D341Med (cell line): ENCODE measurements around the gene APOC3.

ENCODE experiments used
- DNase-seq: peaks from one replicate; pipeline ENCODE4 v3.0.0; 2012; ENCODE audit warnings: low spot score

The APOC3 gene

DNA sequence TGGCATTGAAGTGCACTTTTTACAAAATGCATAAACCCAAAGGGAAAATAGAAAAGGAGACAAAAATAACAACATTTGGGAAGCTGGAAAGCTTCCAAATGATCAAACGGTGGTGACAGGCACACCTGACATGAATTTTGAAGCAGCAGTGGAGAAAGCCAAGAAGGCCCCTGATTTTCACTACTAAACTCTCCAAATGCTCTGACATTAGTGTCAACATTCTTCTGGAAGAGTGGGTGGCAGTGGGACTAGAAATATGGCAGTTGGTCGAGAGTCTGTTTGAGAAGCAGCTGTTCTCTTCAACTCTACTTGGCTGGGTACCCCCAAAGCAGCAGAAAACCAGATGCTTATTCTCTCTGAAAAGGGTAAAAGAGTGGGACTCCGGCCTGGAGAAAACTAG is 25.7 kb upstream of the APOC3 start:
- no peak for DNase-seq

DNA sequence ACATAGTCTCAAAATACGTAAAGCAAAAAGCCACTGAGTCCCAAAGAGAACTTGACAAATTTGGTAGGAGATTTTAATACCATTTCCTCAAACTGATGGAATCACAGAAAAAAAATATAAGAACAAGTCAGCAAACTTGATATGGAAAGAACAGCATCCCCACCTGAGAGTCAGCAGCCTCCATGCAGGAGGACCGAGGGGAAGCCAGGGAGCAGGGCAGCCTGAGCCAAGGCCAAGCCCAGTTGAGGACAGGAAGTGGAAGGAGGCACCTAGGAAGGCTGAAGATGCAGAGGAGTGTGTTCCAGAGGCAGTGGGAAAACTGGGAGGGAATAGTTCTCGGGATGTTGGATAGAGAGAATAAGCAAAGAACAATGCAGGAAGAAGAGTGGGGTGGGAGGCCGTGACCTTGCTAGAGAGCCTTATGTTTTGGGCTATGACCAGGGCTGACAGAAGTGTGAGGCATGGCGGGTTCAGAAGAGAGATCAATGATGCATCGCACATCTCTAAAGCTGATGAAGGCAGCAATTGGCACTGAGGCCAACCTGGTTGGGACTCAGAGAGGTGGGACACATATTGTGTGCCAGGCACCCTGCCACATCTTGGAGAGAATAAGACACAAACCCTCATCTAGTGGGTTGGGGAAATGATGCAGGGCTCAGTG is 22.0 kb upstream of the APOC3 start:
- DNase-seq: no peak

GRCh38 chr11:116808262-116809175 is 21.2 kb upstream of the APOC3 start:
- no peak for DNase-seq

DNA sequence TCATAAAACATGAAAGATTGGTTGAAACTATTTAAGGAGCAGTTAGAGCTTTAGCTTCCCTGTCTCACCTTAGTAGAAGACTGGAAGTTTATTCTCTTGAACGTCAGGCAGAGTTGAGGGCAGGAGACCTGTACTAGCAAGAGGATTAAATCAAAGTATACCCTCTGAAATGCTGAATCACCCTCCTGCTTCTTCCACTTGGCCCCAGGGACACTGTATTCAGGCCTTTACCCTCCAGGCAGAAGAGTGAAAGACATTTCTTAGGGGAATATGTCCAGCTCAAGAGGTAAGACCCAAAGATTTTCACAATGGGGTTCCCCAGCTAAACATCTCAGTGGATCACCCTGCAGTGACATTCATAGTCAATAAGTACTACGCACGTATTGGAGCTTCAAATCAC is 18.5 kb upstream of the APOC3 start:
- no peak for DNase-seq

DNA sequence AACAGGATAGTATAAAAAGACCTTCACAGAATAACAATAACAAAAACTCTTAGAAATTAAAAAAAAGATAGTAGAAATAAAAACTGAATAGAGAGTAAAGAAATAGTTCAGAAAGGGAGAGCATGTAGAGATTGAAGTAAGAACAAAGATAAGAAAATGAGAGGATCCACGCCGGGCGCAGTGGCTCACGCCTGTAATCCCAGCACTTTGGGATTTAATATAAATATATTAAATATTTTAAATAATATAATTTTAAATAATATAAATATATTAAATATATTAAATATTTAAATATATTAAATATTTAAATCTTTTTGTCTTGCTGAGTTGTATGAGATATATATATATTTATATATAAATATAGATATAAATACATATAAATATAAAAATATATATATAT is 17.6 kb upstream of the APOC3 start:
- DNase-seq: no peak

- no peak for DNase-seq
Observed at GRCh38 chr11:116813170-116813569, 16.5 kb upstream of the APOC3 start.

GRCh38 chr11:116813781-116814471 is 15.8 kb upstream of the APOC3 start:
- no peak for DNase-seq

GRCh38 chr11:116814502-116814901 is 15.2 kb upstream of the APOC3 start:
- DNase-seq: no peak

GRCh38 chr11:116819049-116819448 is 10.7 kb upstream of the APOC3 start:
- DNase-seq: no peak

- DNase-seq: no peak
Observed at GRCh38 chr11:116821050-116821918, 8.4 kb upstream of the APOC3 start.

DNA sequence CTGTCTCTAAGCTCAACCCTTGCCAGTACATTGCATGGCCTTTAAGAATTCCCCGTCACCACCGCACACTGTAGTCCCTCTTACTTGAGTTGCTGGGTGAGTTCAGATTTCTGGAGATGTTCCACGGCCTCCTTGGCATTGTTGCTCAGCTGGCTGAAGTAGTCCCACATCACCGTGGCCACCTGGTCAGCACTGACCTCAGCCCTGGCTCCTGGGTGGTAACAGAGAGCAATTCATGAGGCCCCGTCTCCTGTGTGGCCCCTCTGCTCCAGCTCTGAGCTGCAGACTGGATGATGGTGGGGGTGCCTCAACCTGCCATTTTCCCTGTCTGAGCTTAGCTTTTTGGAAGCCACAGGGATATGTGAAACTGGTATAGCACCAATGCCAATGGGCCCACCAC is 7.1 kb upstream of the APOC3 start:
- no peak for DNase-seq

DNA sequence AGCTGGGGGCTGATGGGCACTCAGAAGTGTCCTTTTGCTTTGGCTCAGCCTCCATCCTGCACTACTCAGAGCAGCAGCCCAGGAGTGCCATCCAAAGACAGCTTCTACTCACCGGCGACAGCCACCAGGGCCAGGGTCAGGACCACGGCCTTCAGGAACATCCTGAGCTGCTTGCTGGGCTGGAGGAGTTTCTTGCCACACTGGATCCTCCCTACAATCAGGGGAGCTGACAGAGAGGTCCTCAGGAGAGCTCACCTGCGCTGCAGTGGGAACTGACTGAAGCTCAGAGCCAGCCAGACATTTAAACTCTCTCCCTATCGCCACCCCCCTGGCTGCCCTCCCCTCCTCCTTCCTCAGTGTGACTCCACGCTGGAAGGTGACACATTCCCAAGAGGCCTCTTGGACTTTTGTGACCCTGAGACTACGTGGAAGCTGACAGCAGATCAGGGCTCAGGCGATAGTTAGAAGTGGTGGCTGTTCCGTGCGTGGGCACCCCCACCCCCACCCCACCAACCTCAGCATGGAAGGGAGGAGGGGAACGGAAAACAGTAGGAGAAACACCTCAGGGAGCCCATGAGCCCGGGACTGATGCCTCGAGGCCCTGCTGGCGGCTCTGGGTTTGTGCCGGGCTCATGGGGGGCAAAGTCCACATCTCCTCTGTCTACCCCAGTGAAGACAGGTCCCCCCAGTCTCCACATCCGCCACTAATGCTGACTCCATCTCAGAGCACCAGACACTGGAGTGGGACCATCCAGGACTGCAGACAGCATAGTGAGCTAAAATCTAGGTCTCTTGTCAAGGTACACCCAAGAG is 6.5 kb upstream of the APOC3 start, which contains the start of gene APOA4:
Gene APOA4, minus strand, starts transcription at position 274 of the 813 bp plus-strand sequence. Its CDS starts 113 bp downstream, at position 161.
- DNase-seq: no peak

DNA sequence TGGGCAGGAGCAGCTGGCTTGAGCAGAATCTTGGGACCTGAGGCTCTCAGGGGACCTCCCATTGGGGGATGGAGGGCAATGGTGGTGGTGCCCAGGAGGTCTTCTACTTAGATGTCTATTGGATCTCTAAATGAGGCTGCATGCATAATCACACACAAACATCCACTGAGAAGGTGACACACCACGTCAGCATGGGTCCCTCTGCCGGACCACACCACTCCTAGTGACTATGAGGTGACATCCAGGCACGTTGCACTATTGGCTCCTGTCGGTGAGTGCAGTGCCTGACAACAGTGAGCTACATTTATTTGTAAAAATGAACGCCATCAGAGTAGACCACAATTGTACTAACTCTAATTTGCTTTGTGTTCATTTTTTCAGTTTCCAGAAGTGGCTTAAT is 4.3 kb upstream of the APOC3 start:
- no peak for DNase-seq

DNA sequence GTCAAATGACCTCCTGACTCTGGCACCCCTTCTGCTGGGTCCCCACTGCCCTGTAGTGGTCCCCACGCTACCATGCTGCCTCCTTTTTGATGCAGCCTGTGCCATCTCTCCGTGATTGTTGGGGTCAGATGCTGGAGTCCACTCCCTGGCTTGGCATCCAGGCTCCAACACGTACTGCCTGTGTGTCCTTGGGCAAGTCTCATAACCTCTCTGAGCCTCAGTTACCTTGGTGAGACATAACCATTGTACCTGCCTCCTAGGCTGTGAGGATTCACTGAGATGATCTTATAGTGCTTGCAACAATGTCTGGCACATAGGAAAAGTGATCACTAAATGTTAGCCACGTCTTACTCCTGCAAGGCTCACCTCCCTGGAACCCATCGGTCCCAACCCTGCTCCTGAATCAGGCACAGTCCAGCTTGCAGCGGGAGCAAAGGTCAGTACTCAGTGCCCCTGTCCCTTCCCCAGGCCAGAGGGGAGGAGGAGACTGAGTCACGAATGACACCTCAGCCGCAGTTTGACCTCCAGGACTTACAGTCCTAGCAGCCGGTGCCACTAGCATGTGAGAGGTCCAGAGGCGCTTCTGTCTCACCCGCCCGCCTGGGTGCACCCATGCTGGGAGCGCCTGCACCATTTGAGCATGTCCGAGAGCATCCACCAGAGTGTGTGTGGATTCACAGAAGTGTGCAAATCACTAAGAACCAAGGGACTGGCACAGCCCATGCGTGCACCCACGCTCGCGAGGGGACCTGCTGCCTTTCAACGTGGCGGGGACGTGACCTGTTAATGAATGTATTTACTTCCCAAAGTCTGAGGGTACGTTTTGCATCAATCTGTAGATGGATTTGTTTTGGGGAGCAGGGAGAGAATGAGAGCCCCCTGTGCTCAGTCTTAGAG is 3.6 kb upstream of the APOC3 start:
- DNase-seq: no peak

GRCh38 chr11:116826751-116827431 is 2.8 kb upstream of the APOC3 start:
- DNase-seq: no peak

DNA sequence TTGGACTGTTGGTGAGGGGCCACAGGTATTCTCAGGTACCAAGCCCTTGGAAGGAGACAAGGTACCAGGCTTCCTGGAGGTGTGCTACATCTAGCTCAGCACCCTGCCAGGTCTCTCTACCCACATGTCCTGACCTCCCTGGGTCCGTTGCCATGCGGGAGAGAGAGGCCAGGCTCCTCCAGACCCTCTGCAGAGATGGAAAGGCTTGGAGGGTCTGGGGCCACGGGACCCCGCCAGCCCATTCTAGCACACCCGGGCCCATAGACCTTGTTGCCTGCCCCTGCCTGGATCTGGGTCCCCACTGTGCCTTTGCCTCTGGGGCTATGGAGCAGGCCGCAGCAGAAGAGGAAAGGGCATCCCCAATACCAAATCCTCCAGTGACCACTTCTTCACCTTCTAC is 2.2 kb upstream of the APOC3 start:
- DNase-seq: no peak

- DNase-seq: no peak
Observed at GRCh38 chr11:116828632-116829524, 829 bp upstream of the APOC3 start.
